Thoracic aorta (tissue), 2 donors: ENCODE results near the gene RRAGD. TPM values are rescaled to one million over a fixed set of nuclear protein-coding genes. Genes with fewer than 3 reads are reported as not detected.
A peak's percentile ranks its signal among the peaks of the same experiment; 100 is the strongest.

Experiments used
- ATAC-seq: fragments of 150-250 bp; one replicate; pipeline ENCODE4 v1.8.0; 2017; ENCODE audit warnings: low read depth; ENCODE audit not compliant: insufficient number of reproducible peaks, low FRiP score
- DNase-seq: peaks from one replicate; pipeline ENCODE4 v3.0.0-alpha.2; 2020; ENCODE audit warnings: low spot score
- H3K27ac ChIP-seq, 2 donors: fragments of 200-600 bp; sonication (generic); 1 replicate in 1 of 2; 2 replicates in 1 of 2; pipeline ENCODE4 v1.5.1; 2016; ENCODE audit warnings: mild to moderate bottlenecking in 2 of 2, moderate library complexity in 2 of 2
- H3K27me3 ChIP-seq: fragments of 200-600 bp; sonication (generic); replicated peaks from 2 replicates; pipeline ENCODE4 v1.6.0; 2016; ENCODE audit warnings: mild to moderate bottlenecking; ENCODE audit not compliant: insufficient read depth
- H3K36me3 ChIP-seq: fragments of 200-600 bp; sonication (generic); one replicate; pipeline ENCODE4 v1.5.1; 2016
- H3K4me1 ChIP-seq, 2 donors: fragments of 200-600 bp; sonication (generic); 1 replicate in 1 of 2; 2 replicates in 1 of 2; pipeline versions ENCODE4 v1.5.1 to v1.6.0; 2016; ENCODE audit warnings: low read depth in 2 of 2, mild to moderate bottlenecking in 1 of 2; ENCODE audit not compliant: control insufficient read depth in 1 of 2
- H3K4me3 ChIP-seq: fragments of 200-600 bp; sonication (generic); 2 replicates; pipeline ENCODE4 v1.5.1; 2016; ENCODE audit warnings: mild to moderate bottlenecking
- H3K9me3 ChIP-seq: fragments of 200-600 bp; sonication (generic); 2 replicates; pipeline ENCODE4 v1.5.1; 2016
- CTCF ChIP-seq: fragments of 200-600 bp; sonication (generic); IDR thresholded peaks from one replicate; pipeline ENCODE4 v1.5.1; 2019; ENCODE audit warnings: antibody characterized with exemption
- total RNA-seq, 2 donors: library from RNA; depleted of rRNA; stranded (reverse); fragments of >200 nt; gene quantifications; one replicate each; pipeline versions ENCODE4 v1.1.0 to v1.2.3, GENCODE V29; 2016

The RRAGD gene
- total RNA-seq, 2 donors from 2014 or later = 11.0 to 25.8 TPM

GRCh38 chr6:89359561-89359960 is 52.5 kb downstream of the RRAGD start:
- Histone ChIP-seq H3K27ac (no peak overlapping the region), H3K4me1 (no peaks in the 10 kb centered on the region), H3K27me3 (no peaks in the 10 kb centered on the region), H3K4me3 (no peak overlapping the region), H3K36me3 (no peaks in the 10 kb centered on the region), H3K9me3 (no peaks in the 10 kb centered on the region)
- TF ChIP-seq CTCF = no peak
- DNase-seq (no peak), ATAC-seq (no peak)

GRCh38 chr6:89357390-89357789 is 54.7 kb downstream of the RRAGD start:
- no peak for ATAC-seq
- peak overlapping the region; percentile 19 for H3K4me3 ChIP-seq
- no peak overlapping the region for H3K27ac ChIP-seq
- H3K27me3 ChIP-seq = no peaks in the 10 kb centered on the region
- no peaks in the 10 kb centered on the region for H3K36me3 ChIP-seq
- DNase-seq = no peak
- H3K9me3 ChIP-seq = no peaks in the 10 kb centered on the region
- peaks cover 0 to 5% of the 10 kb centered on the region in 2 donors for H3K4me1 ChIP-seq
- TF ChIP-seq CTCF = no peak

GRCh38 chr6:89356642-89357170 is 55.4 kb downstream of the RRAGD start:
- no peak overlapping the region for H3K27ac ChIP-seq
- H3K4me1 ChIP-seq = peaks cover 0 to 6% of the 10 kb centered on the region in 2 donors
- no peaks in the 10 kb centered on the region for H3K36me3 ChIP-seq
- ATAC-seq (no peak), DNase-seq (no peak)
- no peak for TF ChIP-seq CTCF
- no peak overlapping the region for H3K4me3 ChIP-seq
- no peaks in the 10 kb centered on the region for H3K27me3 ChIP-seq
- no peaks in the 10 kb centered on the region for H3K9me3 ChIP-seq

- Histone ChIP-seq H3K9me3 (no peaks in the 10 kb centered on the region), H3K27ac (no peak overlapping the region), H3K4me3 (no peak overlapping the region), H3K36me3 (no peaks in the 10 kb centered on the region), H3K4me1 (peaks cover 0 to 15% of the 10 kb centered on the region in 2 donors), H3K27me3 (no peaks in the 10 kb centered on the region)
- no peak for TF ChIP-seq CTCF
- ATAC-seq (no peak), DNase-seq (no peak)
Observed at GRCh38 chr6:89355511-89356194, 56.4 kb downstream of the RRAGD start.

- H3K27me3 ChIP-seq = no peaks in the 10 kb centered on the region
- DNase-seq (no peak), ATAC-seq (no peak)
- TF ChIP-seq CTCF = no peak
- H3K36me3 ChIP-seq = no peaks in the 10 kb centered on the region
- no peaks in the 10 kb centered on the region for H3K9me3 ChIP-seq
- H3K4me1 ChIP-seq = peaks cover 0 to 33% of the 10 kb centered on the region in 2 donors
- peak overlapping the region; percentile 85 for H3K4me3 ChIP-seq
- H3K27ac ChIP-seq = peak overlapping the region in 1 of 2 donors; percentile 95
Observed at GRCh38 chr6:89353702-89354392, 58.2 kb downstream of the RRAGD start.
